CD4-positive, alpha-beta T cell (primary cell): Measurements from ENCODE around the gene H6PD. TPM values are rescaled to one million over a fixed set of nuclear protein-coding genes. Genes with fewer than 3 reads are reported as not detected.

ENCODE experiments used
- ATAC-seq: fragments of 200-7000 bp; cut with Tn5 transposase; one replicate; pipeline ENCODE4 v1.10.0; 2022; ENCODE audit warnings: mild to moderate bottlenecking; ENCODE audit not compliant: poor library complexity
- CTCF ChIA-PET: fragments of 350-600 bp; sonication (Branson Sonifier 250); formaldehyde crosslinking; loops from one replicate; lab custom pipeline; 2021; ENCODE audit warnings: antibody characterized with exemption, inconsistent platforms; lab: Charles Lee
- POLR2A ChIA-PET: fragments of 350-600 bp; sonication (Branson Sonifier 250); formaldehyde crosslinking; loops from one replicate; lab custom pipeline; 2021; ENCODE audit warnings: antibody characterized with exemption, inconsistent platforms; lab: Charles Lee
- DNase-seq, 14 experiments: peaks; one replicate each; pipeline ENCODE4 v3.0.0-alpha.2; 2013 to 2020; ENCODE audit warnings: mixed read lengths in 2 of 14
- H3K27ac ChIP-seq, 2 donors: one replicate each; pipeline versions ENCODE4 v1.5.1 to v1.7.0; 2013; ENCODE audit warnings: low read length in 2 of 2, low read depth in 1 of 2, mild to moderate bottlenecking in 1 of 2
- H3K27me3 ChIP-seq, 2 experiments: 1 replicate in 1 of 2; 2 replicates in 1 of 2; pipeline versions ENCODE4 v1.6.1 to v1.7.0; 2013; ENCODE audit warnings: low read length in 2 of 2, control low read depth in 1 of 2, mild to moderate bottlenecking in 1 of 2, moderate library complexity in 1 of 2; ENCODE audit not compliant: insufficient read depth in 2 of 2, control insufficient read depth in 1 of 2
- H3K36me3 ChIP-seq: one replicate; pipeline ENCODE4 v1.6.1; 2013; ENCODE audit warnings: low read length, control low read depth; ENCODE audit not compliant: insufficient read depth
- H3K4me1 ChIP-seq: one replicate; pipeline ENCODE4 v1.6.1; 2013; ENCODE audit warnings: low read length, control low read depth; ENCODE audit not compliant: insufficient read depth
- H3K4me3 ChIP-seq: one replicate; pipeline ENCODE4 v1.5.1; 2013; ENCODE audit warnings: mild to moderate bottlenecking, low read length, moderate library complexity
- H3K9me3 ChIP-seq, 2 experiments: 1 replicate in 1 of 2; 2 replicates in 1 of 2; pipeline versions ENCODE4 v1.6.1 to v1.7.0; 2013; ENCODE audit warnings: low read length in 2 of 2, mild to moderate bottlenecking in 2 of 2, control low read depth in 1 of 2, moderate library complexity in 1 of 2; ENCODE audit not compliant: control insufficient read depth in 1 of 2, insufficient read depth in 1 of 2
- H3K27ac Mint-ChIP-seq: one replicate; pipeline ENCODE4 v1.8.0; 2020; ENCODE audit warnings: mixed read lengths
- H3K27me3 Mint-ChIP-seq: one replicate; pipeline ENCODE4 v1.8.0; 2021; ENCODE audit warnings: mixed read lengths
- H3K36me3 Mint-ChIP-seq: one replicate; pipeline ENCODE4 v1.8.0; 2021; ENCODE audit warnings: low read depth, mixed read lengths
- H3K4me1 Mint-ChIP-seq: one replicate; pipeline ENCODE4 v1.8.0; 2021; ENCODE audit warnings: low read depth, mixed read lengths
- H3K4me3 Mint-ChIP-seq: one replicate; pipeline ENCODE4 v1.8.0; 2020; ENCODE audit warnings: mild to moderate bottlenecking, mixed read lengths
- H3K9me3 Mint-ChIP-seq: one replicate; pipeline ENCODE4 v1.8.0; 2020; ENCODE audit warnings: mixed read lengths
- intact Hi-C, 2 experiments: fragments of 100-400 bp; cut with DNase I in 1 of 2; cut with micrococcal nuclease in 1 of 2; formaldehyde crosslinking; loops; one replicate each; pipeline versions ENCODE4 v1.15.1 to v1.9.0; 2023 to 2025; cut with DNase I, micrococcal nuclease
- total RNA-seq, 174 experiments: library from RNA in 2 of 174; stranded (reverse) in 2 of 174; gene quantifications; one replicate each; pipeline ENCODE4 v1.2.3 and lab custom pipeline; 2021 to 2026
- TF ChIP-seq, protein P1 (sequence below): fragments of 200-600 bp; IDR thresholded peaks from one replicate; pipeline ENCODE4 v1.8.0; 2022; ENCODE audit warnings: antibody characterized with exemption, mild to moderate bottlenecking

H6PD gene
- total RNA-seq, 2 experiments from 2014 or later = 13.6 to 13.9 TPM

DNA sequence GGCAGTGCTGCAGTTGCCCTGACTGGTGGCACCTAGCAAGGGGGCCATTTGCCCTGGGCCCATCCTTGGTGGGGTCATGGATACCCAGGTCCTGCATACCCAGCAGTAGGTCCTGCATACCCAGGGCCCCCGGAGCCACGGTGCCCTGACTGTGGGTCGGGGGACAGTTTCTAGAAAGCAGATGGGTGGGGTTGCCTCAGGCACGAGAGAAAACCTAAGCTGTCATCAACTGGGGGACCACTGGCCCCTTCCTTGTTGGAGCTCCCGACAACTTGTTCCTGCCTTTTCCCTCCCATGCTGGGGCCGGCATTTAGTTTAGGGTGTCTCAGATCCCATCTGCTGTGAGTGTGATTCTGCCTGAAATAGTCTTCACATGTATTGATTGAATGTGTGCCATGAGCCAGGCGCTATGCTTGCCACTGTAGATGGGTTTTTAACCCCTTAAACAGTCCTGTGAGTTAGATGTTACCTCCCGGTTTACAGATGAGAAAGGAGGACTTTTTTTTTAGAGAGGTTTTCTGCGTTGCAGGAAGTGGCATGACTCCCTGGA lies 73.7 kb downstream of the H6PD start:
- Histone ChIP-seq H3K9me3 (no peaks in the 10 kb centered on the region), H3K27me3 (no peaks in the 10 kb centered on the region), H3K4me3 (no peak overlapping the region), H3K4me1 (peaks cover 4% of the 10 kb centered on the region), H3K36me3 (no peaks in the 10 kb centered on the region), H3K27ac (no peak overlapping the region)
- Mint-ChIP-seq H3K27me3 (no peaks in the 10 kb centered on the region), H3K4me3 (no peak overlapping the region), H3K9me3 (no peaks in the 10 kb centered on the region), H3K27ac (no peak overlapping the region), H3K4me1 (peaks cover 21% of the 10 kb centered on the region), H3K36me3 (no peaks in the 10 kb centered on the region)
- intact Hi-C loops = no loop called here
- ATAC-seq = no peak
- TF ChIP-seq, protein P1, sequence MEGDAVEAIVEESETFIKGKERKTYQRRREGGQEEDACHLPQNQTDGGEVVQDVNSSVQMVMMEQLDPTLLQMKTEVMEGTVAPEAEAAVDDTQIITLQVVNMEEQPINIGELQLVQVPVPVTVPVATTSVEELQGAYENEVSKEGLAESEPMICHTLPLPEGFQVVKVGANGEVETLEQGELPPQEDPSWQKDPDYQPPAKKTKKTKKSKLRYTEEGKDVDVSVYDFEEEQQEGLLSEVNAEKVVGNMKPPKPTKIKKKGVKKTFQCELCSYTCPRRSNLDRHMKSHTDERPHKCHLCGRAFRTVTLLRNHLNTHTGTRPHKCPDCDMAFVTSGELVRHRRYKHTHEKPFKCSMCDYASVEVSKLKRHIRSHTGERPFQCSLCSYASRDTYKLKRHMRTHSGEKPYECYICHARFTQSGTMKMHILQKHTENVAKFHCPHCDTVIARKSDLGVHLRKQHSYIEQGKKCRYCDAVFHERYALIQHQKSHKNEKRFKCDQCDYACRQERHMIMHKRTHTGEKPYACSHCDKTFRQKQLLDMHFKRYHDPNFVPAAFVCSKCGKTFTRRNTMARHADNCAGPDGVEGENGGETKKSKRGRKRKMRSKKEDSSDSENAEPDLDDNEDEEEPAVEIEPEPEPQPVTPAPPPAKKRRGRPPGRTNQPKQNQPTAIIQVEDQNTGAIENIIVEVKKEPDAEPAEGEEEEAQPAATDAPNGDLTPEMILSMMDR = no peak
- no peak for DNase-seq
- ChIA-PET CTCF (no interaction called here), POLR2A (interaction anchor here (0.8 kb wide), 1 partner anchor 212 kb away, joined by 3 read pairs; no protein-coding TSS in a partner anchor)

DNA sequence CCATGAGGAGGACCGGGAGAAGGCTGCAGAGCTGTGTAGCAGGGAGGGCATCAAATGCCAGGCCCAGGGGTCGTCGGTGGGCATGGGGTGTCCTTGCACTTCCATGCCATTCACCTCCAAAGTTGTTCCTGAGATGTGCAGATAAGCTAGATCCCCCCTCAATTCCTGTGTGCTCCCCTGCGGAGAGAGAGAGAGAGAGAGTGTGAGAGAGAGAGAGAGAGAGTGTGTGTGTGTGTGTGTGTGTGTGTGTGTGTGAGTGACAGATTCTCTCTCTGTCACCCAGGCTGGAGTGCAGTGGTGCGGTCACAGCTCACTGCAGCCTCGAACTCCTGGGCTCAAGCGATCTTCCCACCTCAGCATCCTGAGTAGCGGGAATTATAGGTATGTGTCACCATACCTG lies 74.5 kb downstream of the H6PD start:
- no peak overlapping the region for H3K4me3 Mint-ChIP-seq
- no peaks in the 10 kb centered on the region for H3K36me3 Mint-ChIP-seq
- DNase-seq = no peak
- Histone ChIP-seq H3K27ac (no peak overlapping the region), H3K4me1 (peaks cover 4% of the 10 kb centered on the region), H3K4me3 (no peak overlapping the region), H3K36me3 (no peaks in the 10 kb centered on the region), H3K9me3 (no peaks in the 10 kb centered on the region), H3K27me3 (no peaks in the 10 kb centered on the region)
- peaks cover 21% of the 10 kb centered on the region for H3K4me1 Mint-ChIP-seq
- POLR2A ChIA-PET = no interaction called here
- CTCF ChIA-PET = no interaction called here
- TF ChIP-seq, protein P1 = no peak
- H3K9me3 Mint-ChIP-seq = no peaks in the 10 kb centered on the region
- no peaks in the 10 kb centered on the region for H3K27me3 Mint-ChIP-seq
- no peak overlapping the region for H3K27ac Mint-ChIP-seq
- no peak for ATAC-seq
- intact Hi-C loops = no loop called here

DNA sequence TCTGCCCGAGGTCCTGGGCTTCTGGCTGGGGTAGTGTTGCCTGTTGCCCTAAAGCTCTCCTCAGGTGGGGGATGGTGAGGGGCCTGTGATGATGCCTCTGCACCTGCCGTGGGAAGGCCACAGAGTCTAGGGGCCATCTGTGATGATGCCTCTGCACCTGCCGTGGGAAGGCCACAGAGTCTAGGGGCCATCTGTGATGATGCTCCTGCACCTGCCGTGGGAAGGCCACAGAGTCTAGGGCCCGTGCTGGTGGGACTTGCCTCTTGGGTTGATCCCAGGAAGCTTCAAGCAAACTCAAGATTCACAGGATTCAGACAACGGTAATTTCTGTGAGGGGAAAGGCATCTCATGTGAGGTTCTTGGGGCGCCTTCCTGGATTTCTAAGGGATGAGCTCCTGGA lies 75.4 kb downstream of the H6PD start:
- no peaks in the 10 kb centered on the region for H3K9me3 Mint-ChIP-seq
- H3K36me3 Mint-ChIP-seq = no peaks in the 10 kb centered on the region
- peaks cover 27% of the 10 kb centered on the region for H3K4me1 Mint-ChIP-seq
- TF ChIP-seq, protein P1 = no peak
- H3K27ac ChIP-seq = no peak overlapping the region
- H3K36me3 ChIP-seq = no peaks in the 10 kb centered on the region
- no peak overlapping the region for H3K27ac Mint-ChIP-seq
- ATAC-seq = no peak
- no peaks in the 10 kb centered on the region for H3K27me3 ChIP-seq
- no peak overlapping the region for H3K4me3 ChIP-seq
- intact Hi-C loops = loop anchor here in 1 of 2 experiments (5.0 kb wide), 2 partner anchors 52 to 252 kb away; no protein-coding TSS in a partner anchor
- ChIA-PET POLR2A (no interaction called here), CTCF (no interaction called here)
- H3K4me3 Mint-ChIP-seq = no peak overlapping the region
- H3K27me3 Mint-ChIP-seq = no peaks in the 10 kb centered on the region
- no peaks in the 10 kb centered on the region for H3K9me3 ChIP-seq
- peaks cover 6% of the 10 kb centered on the region for H3K4me1 ChIP-seq
- DNase-seq = no peak
